Activated CD4-positive, alpha-beta T cell treated with anti-CD3 and anti-CD28 coated beads for 48 hours (primary cell): ENCODE results near the gene AMDHD2.
A peak's percentile ranks its signal among the peaks of the same experiment; 100 is the strongest.
"Not testable (repeated sequence)": the region's sequence is repeated elsewhere in the genome, so short reads cannot be mapped to it uniquely, and the experiment has no call there.

Experiments used
- DNase-seq: peaks from one replicate; pipeline ENCODE4 v3.0.0-alpha.2; 2020

Gene AMDHD2

DNA sequence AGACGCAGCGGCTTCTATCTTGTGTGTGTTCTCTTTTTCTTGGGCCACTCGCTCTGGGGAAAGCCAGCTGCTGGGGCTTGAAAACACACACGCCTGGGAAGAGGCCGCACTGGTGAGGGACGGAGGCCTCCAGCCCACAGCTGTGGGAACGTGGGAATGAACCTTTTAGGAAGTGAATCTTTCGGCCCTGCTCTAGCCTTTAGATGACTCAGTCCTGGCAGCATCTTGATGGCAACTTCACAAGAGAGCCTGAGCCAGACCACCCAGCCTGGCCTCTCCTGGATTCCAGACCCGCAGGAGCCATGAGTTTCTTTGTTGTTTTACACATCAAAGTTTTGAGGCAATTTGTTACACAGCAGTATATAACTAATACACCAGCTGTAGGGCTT lies 15.4 kb downstream of the AMDHD2 start:
- DNase-seq: no peak

DNA sequence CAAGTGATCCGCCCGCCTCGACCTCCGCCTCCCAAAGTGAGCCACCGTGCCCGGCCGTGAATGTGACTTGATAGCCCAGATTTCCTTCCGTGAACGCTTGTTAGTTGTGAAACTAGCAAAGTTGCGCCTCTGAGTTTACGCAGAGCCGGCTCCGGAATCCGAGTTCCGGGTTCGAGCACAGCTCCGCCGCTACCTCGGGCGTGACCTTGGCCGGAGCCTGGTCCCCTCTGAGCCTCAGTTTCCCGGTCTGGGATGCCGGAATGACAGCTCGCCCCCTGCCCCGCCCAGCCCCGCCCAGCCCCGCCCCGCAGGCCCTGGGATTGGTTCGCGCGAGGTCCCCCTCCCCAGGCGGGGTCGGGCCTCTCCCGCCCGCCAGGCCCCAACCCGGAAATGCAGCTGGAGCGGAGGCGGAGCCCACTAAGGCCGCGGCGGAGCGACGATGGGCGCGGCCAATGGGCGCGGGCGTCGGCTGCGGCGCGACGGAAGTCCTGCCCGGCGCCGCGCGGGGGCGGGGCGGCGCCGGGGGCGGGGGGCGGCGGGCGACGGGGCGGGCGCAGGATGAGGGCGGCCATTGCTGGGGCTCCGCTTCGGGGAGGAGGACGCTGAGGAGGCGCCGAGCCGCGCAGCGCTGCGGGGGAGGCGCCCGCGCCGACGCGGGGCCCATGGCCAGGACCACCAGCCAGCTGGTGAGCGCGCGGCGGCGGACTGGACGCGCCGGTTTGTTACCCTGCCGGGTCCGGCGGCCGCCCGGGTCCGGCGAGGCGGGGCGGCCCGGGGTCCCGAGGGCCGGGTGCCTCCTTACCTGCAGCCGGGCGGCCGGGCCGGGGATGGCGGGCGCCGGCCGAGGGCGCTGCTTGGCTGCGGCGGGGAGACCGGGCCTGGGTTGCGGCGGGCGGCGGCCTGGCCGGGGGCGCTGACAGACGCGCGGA lies 17.5 kb downstream of the AMDHD2 start, which contains the start of gene PDPK1:
TSS of gene PDPK1 (plus strand) at position 571 of the 929 bp plus-strand sequence. CDS start at position 663, 92 bp downstream.
- DNase-seq: peak; percentile 95

DNA sequence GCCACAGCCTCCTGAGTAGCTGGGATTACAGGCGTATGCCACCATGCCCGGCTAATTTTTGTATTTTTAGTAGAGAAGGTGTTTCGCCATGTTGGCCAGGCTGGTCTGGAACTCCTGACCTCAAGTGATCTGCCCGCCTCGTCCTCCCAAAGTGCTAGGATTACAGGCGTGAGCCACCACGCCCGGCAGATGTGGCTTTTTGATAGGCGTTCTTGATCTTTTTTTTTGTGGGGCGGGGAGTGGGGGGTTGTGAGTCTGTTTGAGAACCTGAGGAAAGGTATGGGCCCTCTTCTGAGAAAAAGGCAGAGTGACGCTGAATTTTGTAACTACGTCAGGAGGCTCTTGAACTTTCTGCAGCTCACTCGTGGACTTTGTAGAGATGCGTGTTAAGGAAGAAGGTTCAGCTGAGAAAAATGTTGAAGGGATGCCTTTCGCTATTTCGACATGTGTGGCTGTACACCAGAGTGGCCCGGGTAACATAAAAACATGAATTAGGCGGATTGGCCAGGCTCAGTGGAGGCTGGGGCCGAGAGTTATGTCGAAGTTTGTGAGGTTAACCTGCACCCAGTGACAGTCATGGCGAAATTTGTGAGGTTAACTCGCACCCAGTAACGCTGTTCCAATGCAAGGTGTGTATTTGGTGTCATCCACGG lies 19.1 kb downstream of the AMDHD2 start:
- not testable (repeated sequence) for DNase-seq

DNA sequence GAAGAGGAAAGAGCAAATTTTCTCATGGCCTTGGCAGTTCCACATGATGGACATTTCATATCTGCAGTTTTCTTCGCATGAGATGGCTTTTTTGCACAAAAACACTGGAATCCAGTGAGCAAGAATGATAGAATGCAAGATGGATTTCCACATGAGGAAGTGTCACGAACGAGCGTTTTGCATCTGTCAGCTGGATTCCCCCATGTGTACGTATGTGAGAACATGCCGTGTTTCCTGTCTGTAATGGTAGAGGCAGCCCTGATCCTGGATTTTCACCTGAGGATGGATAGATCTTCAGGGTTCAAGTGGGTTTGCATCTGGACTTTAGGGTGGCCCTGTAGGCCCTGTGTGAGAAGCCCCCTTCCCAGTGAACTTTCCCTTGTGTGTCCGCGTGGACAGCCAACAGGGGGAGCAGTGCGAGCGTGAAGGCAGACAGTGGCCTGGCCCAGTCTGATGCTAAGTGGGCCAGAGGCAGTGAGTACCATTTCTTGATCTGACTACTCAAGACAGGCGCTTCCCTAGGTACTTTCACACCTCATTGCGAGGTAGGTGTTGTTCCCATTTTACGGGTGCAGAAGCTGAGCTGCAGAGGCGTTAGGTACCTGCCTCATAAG lies 19.8 kb downstream of the AMDHD2 start:
- peak; percentile 57 for DNase-seq

DNA sequence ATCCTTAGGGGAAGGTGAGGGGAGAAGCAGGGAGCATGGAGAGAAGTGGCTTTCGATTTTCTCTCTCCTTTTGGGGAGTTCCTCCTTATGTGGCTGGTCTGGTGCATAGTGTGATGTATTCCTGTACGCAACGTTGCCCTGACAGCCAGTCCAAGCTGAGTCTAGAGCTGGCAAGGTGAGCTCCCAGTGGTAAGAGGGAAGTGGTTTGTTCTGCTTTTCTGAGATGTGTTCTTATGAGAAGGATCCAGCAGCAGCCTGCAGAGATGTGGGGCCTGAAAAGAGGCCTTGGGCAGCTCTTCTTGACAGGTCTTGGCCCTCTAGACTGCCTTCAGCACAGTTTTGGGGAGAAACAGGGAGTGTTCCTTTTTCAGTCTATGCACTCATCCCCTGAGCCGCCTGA lies 20.7 kb downstream of the AMDHD2 start:
- DNase-seq: not testable (repeated sequence)

DNA sequence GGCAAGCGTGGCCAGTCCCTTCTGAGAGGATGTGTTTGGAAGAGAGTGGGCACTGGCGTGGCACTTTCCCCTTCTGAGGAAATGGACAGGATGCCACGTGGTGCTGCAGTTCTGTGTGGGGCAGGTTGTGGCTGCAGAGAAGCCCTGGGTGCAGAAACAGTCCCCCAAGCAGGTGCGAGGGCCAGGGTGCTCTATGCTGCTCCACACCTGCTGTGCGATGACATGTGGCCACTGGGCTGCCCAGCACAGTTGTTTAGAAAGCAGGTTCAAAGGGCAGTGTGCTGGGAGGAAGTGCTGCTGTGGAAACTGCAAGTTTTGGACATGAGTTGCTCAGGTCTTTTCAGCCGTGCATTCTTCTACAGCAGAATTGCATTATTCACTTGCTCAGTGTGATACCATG lies 21.2 kb downstream of the AMDHD2 start:
- not testable (repeated sequence) for DNase-seq

DNA sequence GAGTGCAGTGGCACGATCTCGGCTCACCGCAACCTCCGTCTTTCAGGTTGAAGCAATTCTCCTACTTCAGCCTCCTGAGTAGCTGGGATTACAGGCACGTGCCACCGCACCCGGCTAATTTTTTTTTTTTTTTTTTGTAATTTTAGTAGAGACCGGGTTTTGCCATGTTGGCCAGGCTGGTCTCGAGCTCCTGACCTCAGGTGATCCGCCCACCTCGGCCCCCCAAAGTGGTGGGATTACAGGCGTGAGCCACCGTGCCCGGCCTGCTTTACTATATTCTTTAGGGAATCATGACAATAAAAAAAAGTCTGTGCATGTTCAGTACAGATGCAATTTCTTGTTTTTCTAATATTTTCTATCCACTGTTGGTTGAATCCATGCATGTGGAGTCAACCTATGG lies 23.6 kb downstream of the AMDHD2 start:
- not testable (repeated sequence) for DNase-seq

DNA sequence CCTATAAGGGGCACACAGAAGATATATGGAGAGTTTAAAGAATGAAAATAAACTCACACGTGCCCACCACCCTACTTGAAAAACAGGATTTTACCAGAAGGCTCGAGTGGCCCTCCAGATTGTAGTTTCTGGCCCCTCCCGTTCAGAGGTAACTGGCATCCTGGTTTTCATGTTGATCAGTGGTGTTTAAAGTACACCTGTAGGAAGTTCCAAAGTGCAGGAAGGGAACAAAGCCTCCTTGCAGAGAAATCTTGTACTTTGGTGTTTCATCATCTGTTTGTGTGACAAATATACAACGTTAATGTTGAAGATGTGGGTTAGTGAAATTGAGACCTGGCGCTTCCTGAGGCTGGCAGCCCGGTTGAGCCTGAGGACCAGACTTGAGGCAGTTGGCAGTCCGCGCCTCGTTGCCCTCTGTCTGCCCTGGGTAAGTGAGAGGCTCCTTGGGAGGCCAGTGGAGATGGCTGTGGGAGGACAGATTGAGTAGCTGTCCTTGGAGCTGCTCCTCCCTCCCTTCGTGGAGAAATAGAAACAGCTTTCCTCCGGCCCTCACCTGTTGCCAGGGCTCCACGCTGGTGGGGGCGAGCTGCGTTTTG lies 30.2 kb downstream of the AMDHD2 start:
- not testable (repeated sequence) for DNase-seq

DNA sequence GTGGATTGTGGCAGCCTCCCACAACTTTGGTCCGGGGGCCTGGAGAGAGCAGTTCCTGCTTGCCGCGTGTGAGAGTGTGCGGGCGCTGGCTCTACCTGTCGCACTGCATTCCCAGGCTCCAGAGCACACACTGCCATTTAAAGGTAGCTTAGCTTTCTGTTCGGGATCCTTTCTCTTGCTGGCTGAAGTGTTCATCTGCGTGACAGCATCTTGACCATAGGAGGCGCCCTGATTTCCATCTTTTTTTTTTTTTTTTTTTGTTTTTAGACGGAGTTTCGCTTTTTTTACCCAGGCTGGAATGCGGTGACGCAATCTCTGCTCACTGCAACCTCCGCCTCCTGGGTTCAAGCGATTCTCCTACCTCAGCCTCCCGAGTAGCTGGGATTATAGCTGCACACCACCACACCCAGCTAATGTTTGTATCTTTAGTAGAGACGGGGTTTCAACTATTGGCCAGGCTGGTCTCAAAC lies 31.3 kb downstream of the AMDHD2 start:
- DNase-seq: not testable (repeated sequence)

DNA sequence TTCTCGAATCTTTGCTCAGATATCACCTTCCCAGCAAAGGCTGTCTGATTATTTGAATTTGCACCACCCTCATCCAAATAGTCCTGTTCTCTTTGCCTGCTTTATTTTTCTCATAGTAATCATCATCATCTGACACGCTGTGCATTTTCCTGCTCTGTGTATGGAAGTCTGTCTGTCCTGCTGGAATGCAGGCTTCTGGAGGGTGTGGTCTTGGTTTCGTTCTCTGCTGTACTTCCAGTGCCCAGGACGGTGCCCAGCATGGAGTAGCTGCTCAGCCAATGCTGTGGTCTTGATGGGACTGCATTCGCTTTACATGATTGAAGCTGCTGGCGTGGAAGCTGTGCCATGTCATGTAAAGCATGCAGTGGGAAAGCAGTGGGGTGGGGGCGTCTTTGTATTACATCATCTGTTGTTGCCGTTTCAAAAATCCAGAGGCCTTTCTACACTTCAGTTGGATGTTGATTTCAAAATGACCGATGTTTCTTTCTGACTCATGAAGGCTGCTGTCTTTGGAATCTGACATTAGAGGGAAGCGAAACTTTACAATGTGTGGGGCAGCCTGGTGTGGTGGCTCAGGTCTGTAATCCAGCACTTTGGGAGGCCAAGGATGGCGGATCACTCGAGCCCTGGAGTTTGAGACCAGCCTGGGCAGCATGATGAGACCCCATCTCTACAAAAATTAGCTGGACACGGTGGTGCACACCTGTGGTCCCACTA lies 34.7 kb downstream of the AMDHD2 start:
- DNase-seq: not testable (repeated sequence)

DNA sequence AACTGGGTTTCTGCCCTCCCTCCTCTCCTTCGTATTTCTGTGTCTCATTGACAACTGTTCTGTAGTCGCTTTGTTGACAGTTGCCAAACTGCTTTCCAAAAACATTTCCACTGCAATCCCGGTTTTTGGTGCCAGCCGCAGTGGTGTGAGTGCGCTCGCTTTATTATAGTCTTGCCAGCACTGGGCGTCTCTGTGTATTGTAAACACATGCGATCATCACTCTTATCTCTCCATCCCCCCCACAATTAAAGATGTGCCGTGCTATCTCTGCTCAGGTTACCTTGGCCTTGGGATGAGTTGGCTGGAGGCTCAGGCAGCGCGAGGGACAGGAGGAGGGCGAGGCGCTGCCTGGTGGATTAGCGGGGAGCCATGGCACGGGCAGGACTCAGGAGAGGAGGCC lies 37.0 kb downstream of the AMDHD2 start:
- not testable (repeated sequence) for DNase-seq

DNA sequence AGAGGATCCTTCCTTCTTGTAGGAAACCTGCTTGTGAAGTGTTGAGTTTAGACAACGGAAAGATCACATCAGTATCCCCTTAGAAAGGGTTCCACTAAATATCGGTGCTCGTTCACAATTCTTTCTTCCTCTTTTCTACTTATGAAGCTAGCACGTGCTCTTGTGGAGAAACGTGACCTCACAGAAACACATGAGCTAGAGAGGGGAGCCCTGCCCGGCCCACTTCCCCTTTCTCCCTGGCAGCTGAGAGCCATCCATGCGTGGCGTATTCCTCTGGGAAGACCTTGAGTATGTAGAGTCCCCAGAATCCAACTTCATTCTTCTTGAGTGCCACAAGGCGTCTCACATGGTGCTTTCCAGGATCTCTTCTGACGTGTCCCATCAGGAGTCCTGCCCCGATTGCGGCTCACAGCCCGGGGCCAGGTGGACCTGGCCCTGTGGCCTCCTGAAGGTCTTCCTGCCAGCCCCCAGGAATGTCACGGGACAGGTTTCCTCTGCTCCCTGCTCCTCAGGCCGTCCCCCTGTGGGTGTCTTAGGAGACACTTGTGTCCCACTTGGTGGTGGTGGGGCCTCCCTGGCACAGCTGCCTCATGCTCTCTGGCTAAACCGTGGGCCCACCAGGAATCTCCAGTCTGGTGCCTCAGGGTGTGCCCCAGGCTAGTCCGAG lies 40.1 kb downstream of the AMDHD2 start:
- DNase-seq: not testable (repeated sequence)

DNA sequence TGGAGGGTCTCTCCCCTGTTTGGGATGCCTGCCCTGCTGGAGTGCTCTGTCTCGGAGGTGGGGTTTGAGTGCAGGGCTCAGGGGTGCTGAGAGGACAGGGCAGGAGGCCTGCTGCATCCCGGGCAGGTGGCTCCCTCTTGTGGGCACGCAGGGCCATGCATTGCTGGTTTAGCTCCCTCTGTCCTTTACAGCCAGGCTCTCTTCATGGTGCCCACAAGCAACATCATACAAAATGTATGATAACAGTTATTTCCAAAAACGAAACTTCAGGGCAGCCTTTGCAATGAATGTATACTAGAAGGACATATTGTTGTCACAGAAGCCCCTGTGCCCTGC lies 40.6 kb downstream of the AMDHD2 start:
- peak; percentile 86 for DNase-seq

DNA sequence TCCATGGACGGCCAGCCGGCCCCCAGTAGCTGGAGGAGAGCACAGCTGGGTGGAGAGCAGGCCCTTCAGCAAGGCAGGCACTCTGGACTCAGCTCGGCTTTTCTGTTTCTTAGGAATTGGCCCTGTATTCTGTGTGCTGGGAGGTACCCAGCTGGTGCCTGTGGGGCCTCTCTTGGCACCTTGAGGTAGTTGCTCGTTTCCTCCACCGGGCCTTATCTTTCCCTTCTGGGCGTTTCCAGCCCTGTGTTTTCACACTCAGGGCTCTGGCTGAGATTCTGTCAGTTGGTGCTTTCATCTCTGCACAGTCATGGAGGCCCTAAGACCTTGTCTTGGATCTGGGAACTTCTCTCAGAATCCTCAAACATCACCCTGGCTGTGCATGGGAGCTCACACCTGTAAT lies 47.3 kb downstream of the AMDHD2 start:
- not testable (repeated sequence) for DNase-seq

DNA sequence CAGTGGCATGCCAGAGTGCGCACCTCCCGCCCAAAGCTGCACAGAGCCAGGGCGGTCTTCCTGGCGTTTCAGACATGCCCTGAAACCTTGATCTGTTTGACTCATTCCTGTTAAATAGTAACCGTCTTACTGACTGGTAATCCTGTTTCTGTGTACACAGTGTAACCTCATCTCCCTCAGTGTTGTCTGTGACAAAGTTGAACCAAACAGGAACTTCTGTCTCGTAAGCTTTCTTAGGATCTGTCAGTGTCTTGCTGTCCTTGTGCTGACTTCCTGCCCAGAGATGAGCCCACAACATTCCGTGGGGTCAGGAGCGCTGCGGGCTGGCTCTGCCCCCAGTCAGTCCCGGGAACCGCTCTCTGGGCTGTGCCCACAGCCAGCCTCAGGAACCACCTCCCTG lies 48.4 kb downstream of the AMDHD2 start:
- not testable (repeated sequence) for DNase-seq

DNA sequence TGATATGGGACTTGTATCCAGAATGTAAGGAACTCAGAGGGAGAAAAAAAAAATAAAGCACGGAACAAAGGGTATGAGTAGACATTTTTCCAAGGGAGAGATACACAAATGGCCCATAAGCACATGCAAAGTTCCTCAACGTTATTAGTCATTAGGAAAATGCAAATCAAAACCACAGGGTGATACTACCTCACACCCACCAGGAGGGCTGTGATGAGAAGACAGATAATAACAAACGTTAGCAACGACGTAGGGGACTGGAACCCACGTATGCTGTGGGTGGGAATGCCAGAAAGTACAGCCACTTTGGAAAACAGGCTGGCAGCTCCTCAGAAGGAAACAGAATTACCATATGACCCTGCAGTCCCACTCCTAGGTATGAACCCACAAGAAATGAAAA lies 52.5 kb downstream of the AMDHD2 start:
- DNase-seq: not testable (repeated sequence)

DNA sequence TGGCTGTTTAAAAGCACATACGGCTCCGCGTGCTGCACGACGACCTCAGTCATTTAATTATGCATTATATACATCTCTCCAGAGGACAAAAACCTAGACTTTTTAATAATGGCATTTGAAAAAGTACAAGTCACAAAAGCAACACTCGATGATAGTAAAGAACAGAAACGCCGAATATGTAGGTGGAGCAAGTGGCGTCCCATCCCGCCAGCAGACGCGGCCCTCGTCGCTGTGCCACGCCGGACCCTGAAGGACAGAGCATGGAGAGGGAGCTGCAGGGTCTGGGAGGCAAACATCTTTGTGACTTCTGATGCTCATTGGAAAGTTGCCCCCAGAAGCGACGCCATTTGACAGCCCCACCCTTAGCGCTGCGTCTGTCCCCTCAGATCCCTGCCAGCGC lies 55.7 kb downstream of the AMDHD2 start:
- not testable (repeated sequence) for DNase-seq

DNA sequence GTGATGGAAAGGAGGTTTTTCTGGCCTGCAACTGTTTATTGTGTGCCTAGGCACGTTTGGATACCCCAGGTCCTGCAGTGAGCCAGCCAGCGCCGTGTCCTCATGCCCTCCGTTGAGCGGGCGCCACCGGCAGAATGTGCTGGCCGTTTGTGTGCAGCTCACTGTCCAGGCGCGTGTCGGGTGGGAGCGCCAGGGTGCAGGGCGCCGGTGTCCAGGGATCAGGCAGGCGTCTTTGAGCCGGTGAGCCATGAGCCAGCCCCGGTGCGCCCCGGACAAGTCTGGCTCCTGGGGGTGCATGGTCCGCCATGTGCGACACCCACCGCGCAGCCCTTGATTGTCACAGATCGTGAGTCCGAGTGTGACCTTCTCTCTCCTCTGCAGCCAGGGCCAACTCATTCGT lies 56.9 kb downstream of the AMDHD2 start:
- not testable (repeated sequence) for DNase-seq

DNA sequence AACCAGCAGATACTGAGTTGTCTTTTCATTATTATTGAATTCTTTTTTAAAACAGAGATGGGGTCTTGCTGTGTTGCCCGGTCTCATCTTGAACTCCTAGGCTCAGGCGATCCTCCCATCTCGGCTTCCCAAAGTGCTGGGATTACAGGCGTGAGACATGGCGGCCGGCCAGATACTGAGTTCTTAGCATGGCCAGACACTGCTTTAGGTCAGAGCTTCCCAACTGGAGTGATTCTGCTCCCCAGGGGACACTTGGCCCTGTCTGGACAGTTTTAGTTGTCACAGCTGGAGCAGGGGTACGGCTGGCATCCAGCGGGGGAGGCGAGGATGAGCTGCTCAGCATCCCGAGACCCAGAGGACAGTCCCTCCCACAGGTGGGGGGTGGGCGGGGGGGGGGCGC lies 58.7 kb downstream of the AMDHD2 start:
- not testable (repeated sequence) for DNase-seq

DNA sequence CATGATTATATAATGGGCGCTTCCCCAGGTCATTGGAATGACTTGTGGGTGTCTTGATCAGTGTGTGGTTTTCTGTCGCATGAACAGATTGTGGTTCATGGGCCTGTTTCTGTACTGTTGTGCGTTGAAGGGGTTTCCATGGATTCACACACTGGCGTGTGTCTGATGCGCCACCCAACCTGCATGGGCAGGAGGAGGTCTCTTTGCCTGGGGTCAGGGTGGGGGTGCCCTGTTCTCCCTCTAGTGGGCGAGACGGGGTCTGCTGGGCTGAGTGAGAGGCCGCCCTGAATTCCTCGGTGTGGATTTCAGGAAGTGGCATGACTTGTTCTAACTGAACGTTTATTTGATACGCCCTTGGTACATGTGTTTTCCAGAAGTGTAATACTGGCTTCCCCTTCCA lies 60.0 kb downstream of the AMDHD2 start:
- DNase-seq: not testable (repeated sequence)

DNA sequence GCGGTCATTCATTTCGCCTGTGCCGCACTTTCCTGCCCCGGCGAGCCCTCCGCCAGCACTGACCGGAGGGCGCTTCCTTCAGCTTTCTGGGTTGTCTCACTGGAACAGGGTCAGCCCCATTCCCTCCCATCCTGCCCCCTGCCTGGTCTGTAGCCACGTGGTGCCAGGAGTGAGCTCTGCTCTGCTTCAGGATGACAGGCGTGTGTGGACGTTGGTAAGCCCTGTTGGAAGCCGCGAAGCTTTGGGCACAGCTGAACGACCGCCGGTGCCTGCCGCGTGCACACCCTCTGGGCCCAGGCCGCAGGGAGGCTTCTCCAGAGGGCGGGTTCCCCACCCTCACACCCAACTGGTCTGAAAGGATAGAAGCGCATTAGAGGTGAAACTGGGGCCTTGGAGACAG lies 60.6 kb downstream of the AMDHD2 start:
- DNase-seq: not testable (repeated sequence)
